Activated naive CD4-positive, alpha-beta T cell treated with anti-CD3 and anti-CD28 coated beads, Interleukin-2, amount 50 U/mL, for 24 hours (primary cell): ENCODE measurements around the gene SGSM1.

Experiments
- H3K27ac Mint-ChIP-seq: one replicate; pipeline ENCODE4 v1.8.0; 2021; ENCODE audit warnings: mild to moderate bottlenecking, mixed read lengths
- H3K27me3 Mint-ChIP-seq: one replicate; pipeline ENCODE4 v1.8.0; 2021; ENCODE audit warnings: mixed read lengths
- H3K36me3 Mint-ChIP-seq: one replicate; pipeline ENCODE4 v1.8.0; 2021; ENCODE audit warnings: mixed read lengths
- H3K4me1 Mint-ChIP-seq: one replicate; pipeline ENCODE4 v1.8.0; 2021; ENCODE audit warnings: mixed read lengths
- H3K4me3 Mint-ChIP-seq: one replicate; pipeline ENCODE4 v1.8.0; 2021; ENCODE audit warnings: mild to moderate bottlenecking, mixed read lengths
- H3K9me3 Mint-ChIP-seq: one replicate; pipeline ENCODE4 v1.8.0; 2021; ENCODE audit warnings: mixed read lengths

The SGSM1 gene

DNA sequence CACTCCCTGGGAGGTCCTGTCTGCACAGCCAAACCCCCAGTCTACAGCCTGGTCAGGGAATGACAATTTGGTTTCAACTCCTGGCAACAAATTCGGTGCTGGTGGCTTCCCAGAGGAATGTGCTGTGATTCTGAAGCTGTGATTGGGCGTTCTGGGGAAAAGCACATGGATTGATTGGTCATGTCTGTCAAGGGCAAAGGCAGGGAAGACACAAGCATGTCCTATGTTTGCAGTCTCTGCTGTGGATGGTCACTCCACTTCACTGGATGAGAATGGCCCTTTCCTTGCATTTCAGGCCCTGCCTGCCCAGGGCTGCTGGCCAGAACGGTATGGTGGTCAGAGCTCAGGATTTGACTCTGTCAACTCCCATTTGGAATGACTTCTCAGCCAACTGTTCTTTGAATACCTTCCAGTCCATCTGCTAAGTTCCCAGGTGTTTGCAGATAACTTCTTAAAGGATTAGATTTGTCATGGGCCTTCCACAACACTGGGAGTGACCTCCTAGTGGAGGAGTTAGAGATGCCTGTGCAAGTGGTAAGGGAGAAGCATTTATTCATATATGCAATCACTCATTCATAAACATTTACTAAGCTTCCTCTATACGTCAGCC is 42.7 kb downstream of the SGSM1 start:
- Mint-ChIP-seq H3K27ac (no peak overlapping the region), H3K9me3 (no peaks in the 10 kb centered on the region), H3K4me1 (peaks cover 6% of the 10 kb centered on the region), H3K36me3 (no peaks in the 10 kb centered on the region), H3K4me3 (no peak overlapping the region), H3K27me3 (no peaks in the 10 kb centered on the region)

DNA sequence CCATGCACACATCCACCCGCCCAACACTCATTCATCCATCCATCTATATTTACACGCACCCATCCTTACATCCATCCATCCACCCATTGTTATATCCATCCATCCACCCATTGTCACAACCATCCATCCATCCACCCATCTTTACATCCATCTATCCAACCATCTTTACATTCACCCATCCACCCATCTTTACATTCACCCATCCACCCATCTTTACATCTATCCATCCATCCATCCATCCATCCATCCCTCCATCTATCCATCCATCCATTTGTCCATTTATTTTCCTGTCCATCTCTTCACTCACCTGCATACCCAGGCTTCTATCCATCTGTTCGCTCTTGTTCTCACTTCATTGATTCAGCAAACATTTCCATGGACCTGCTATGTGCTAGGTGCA is 49.8 kb downstream of the SGSM1 start:
- Mint-ChIP-seq H3K27me3 (no peaks in the 10 kb centered on the region), H3K36me3 (peaks cover 5% of the 10 kb centered on the region), H3K27ac (no peak overlapping the region), H3K4me3 (no peak overlapping the region), H3K9me3 (no peaks in the 10 kb centered on the region), H3K4me1 (no peaks in the 10 kb centered on the region)

GRCh38 chr22:24857576-24857975 is 51.6 kb downstream of the SGSM1 start:
- H3K27ac Mint-ChIP-seq = no peak overlapping the region

DNA sequence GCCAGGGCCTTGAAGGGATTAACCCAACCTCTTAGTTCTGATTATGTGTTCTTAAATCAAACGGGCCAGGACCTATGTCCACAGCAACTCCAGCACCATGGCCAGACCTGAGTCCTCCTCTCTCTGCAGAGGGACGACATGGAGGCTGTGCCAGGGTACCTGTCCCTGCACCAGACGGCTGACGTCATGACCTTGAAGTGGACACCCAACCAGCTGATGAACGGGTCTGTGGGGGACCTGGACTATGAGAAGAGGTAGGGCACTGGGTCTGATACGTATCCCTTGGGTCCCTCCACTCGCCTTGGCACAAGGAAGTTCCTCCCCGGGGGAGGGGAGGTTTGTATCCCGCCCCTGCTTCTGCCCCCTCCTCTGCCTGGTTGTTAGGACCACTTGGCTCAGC is 53.6 kb downstream of the SGSM1 start:
- H3K27ac Mint-ChIP-seq = no peak overlapping the region
- H3K4me1 Mint-ChIP-seq = no peaks in the 10 kb centered on the region
- peaks cover 5% of the 10 kb centered on the region for H3K36me3 Mint-ChIP-seq
- H3K9me3 Mint-ChIP-seq = no peaks in the 10 kb centered on the region
- no peaks in the 10 kb centered on the region for H3K27me3 Mint-ChIP-seq
- H3K4me3 Mint-ChIP-seq = no peak overlapping the region

More at GRCh38 chr22:24857576-24857975, 51.6 kb downstream of the SGSM1 start:
- Mint-ChIP-seq H3K27me3 (no peaks in the 10 kb centered on the region), H3K9me3 (no peaks in the 10 kb centered on the region), H3K4me3 (no peak overlapping the region), H3K4me1 (no peaks in the 10 kb centered on the region), H3K36me3 (peaks cover 5% of the 10 kb centered on the region)

GRCh38 chr22:24865508-24865907 is 59.5 kb downstream of the SGSM1 start:
- Mint-ChIP-seq H3K27ac (no peak overlapping the region), H3K36me3 (no peaks in the 10 kb centered on the region), H3K9me3 (no peaks in the 10 kb centered on the region), H3K27me3 (no peaks in the 10 kb centered on the region), H3K4me1 (no peaks in the 10 kb centered on the region), H3K4me3 (no peak overlapping the region)

- H3K4me3 Mint-ChIP-seq = no peak overlapping the region
- no peak overlapping the region for H3K27ac Mint-ChIP-seq
- H3K36me3 Mint-ChIP-seq = no peaks in the 10 kb centered on the region
- H3K9me3 Mint-ChIP-seq = no peaks in the 10 kb centered on the region
- H3K27me3 Mint-ChIP-seq = no peaks in the 10 kb centered on the region
- H3K4me1 Mint-ChIP-seq = no peaks in the 10 kb centered on the region
Observed at GRCh38 chr22:24867323-24868022, 61.5 kb downstream of the SGSM1 start.

- H3K36me3 Mint-ChIP-seq = no peaks in the 10 kb centered on the region
- H3K4me1 Mint-ChIP-seq = no peaks in the 10 kb centered on the region
- H3K4me3 Mint-ChIP-seq = no peak overlapping the region
- no peak overlapping the region for H3K27ac Mint-ChIP-seq
- H3K27me3 Mint-ChIP-seq = no peaks in the 10 kb centered on the region
- no peaks in the 10 kb centered on the region for H3K9me3 Mint-ChIP-seq
Observed at GRCh38 chr22:24868979-24869378, 63.0 kb downstream of the SGSM1 start.

DNA sequence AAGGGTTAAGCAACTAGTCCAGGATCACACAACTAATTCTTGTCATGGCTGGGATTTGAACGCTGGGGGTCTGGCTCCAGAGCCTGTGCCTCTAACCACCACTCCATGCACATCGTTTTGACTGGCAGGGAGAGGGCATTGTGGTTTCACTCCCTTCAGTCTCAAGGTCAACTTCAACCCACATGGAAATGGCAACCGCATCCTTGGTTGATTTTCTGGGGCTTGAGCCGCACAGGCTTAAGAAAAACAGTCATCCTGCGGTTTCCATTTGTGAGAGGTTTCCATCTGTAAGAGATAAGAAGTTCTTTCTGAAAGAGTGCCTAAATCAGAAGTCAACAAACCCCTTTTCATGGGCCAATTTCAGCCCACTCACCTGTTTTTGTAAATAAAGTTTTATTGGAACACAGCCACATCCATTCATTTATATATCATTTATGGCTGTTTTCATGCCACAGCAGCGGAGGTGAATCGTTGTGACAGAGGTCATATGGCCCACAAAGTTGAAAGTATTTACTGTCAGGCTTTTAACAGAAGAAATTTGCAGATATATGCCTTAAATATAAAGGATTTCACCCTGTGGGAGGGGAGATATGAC is 65.7 kb downstream of the SGSM1 start:
- Mint-ChIP-seq H3K4me3 (no peak overlapping the region), H3K36me3 (peaks cover 5% of the 10 kb centered on the region), H3K27me3 (no peaks in the 10 kb centered on the region), H3K27ac (no peak overlapping the region), H3K9me3 (no peaks in the 10 kb centered on the region), H3K4me1 (no peaks in the 10 kb centered on the region)

- Mint-ChIP-seq H3K9me3 (no peaks in the 10 kb centered on the region), H3K27me3 (no peaks in the 10 kb centered on the region), H3K4me3 (no peak overlapping the region), H3K4me1 (no peaks in the 10 kb centered on the region), H3K36me3 (peaks cover 5% of the 10 kb centered on the region), H3K27ac (no peak overlapping the region)
Observed at GRCh38 chr22:24873226-24873625, 67.2 kb downstream of the SGSM1 start.

GRCh38 chr22:24875862-24876506 is 70.0 kb downstream of the SGSM1 start:
- H3K9me3 Mint-ChIP-seq = no peaks in the 10 kb centered on the region
- H3K27me3 Mint-ChIP-seq = no peaks in the 10 kb centered on the region
- no peak overlapping the region for H3K27ac Mint-ChIP-seq
- H3K36me3 Mint-ChIP-seq = peaks cover 7% of the 10 kb centered on the region
- no peaks in the 10 kb centered on the region for H3K4me1 Mint-ChIP-seq
- no peak overlapping the region for H3K4me3 Mint-ChIP-seq

DNA sequence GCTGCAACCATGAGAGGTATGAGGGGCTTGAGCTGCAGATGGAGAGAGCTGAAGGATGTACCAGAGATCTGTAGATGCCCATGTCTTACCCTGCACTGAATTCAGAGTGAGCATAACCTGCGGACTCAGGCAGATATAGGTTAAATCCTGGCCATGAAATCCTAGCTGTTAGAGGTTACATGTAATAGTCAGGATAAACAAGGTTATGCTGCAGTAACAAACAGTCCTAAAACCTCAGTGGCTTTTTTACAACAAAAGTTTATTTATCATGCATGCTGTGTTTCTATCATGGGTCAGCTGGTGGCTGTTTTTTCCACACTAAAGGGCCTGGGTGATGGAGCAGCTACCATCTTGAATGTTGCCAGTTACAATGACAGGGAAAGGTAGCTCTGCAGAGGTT is 70.7 kb downstream of the SGSM1 start:
- Mint-ChIP-seq H3K27ac (no peak overlapping the region), H3K4me3 (no peak overlapping the region), H3K4me1 (no peaks in the 10 kb centered on the region)

DNA sequence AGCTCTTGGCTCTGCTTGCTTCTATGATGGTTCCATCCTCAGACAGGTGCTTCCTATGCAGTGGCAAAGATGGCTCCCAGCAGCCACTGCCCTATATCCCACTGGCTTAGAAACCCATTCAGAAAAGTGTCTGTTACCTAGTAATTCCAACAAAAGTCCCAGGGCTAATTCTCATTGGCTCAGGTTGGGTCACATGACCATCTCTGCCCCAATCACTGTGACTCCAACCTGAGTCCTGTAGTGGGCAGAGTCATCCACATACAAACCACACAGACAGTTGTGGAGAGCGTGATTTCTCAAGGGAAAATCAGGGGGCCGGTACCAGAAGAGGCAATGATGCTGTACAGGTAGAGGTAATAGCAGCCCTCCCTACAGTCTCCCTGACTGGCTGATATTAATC is 73.0 kb downstream of the SGSM1 start:
- no peaks in the 10 kb centered on the region for H3K9me3 Mint-ChIP-seq
- no peaks in the 10 kb centered on the region for H3K4me1 Mint-ChIP-seq
- no peak overlapping the region for H3K27ac Mint-ChIP-seq
- H3K27me3 Mint-ChIP-seq = no peaks in the 10 kb centered on the region
- peaks cover 7% of the 10 kb centered on the region for H3K36me3 Mint-ChIP-seq
- no peak overlapping the region for H3K4me3 Mint-ChIP-seq

More for the DNA sequence above, 70.7 kb downstream of the SGSM1 start:
- no peaks in the 10 kb centered on the region for H3K27me3 Mint-ChIP-seq
- H3K9me3 Mint-ChIP-seq = no peaks in the 10 kb centered on the region
- H3K36me3 Mint-ChIP-seq = peaks cover 7% of the 10 kb centered on the region

DNA sequence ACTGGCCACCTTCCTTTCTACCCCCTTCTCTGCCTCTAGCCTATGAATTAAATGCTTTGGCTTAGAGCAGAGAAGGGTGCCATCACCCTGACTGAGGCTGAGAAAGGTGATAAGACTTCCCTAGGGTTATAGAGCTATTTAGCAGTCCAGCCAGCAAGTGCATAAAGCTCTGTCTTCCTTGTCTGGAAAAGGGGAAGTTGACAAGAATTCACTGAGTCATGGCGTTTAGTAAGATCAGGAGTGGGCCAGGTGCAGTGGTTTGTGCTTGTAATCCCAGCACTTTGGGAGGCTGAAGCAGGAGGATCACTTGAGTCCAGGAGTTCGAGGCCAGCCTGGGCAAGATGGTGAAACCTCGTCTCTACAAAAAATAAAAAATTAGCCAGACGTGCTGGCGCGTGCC is 77.4 kb downstream of the SGSM1 start:
- Mint-ChIP-seq H3K27me3 (no peaks in the 10 kb centered on the region), H3K4me3 (no peak overlapping the region), H3K27ac (no peak overlapping the region), H3K4me1 (no peaks in the 10 kb centered on the region), H3K9me3 (no peaks in the 10 kb centered on the region), H3K36me3 (peaks cover 4% of the 10 kb centered on the region)

GRCh38 chr22:24887260-24887659 is 81.2 kb downstream of the SGSM1 start:
- Mint-ChIP-seq H3K27ac (no peak overlapping the region), H3K9me3 (no peaks in the 10 kb centered on the region), H3K4me1 (no peaks in the 10 kb centered on the region), H3K4me3 (no peak overlapping the region), H3K36me3 (peaks cover 2% of the 10 kb centered on the region), H3K27me3 (no peaks in the 10 kb centered on the region)

- peaks cover 2% of the 10 kb centered on the region for H3K36me3 Mint-ChIP-seq
- no peaks in the 10 kb centered on the region for H3K27me3 Mint-ChIP-seq
- H3K4me3 Mint-ChIP-seq = no peak overlapping the region
- H3K4me1 Mint-ChIP-seq = no peaks in the 10 kb centered on the region
- no peaks in the 10 kb centered on the region for H3K9me3 Mint-ChIP-seq
- H3K27ac Mint-ChIP-seq = no peak overlapping the region
Observed at GRCh38 chr22:24893341-24894070, 87.5 kb downstream of the SGSM1 start.
